Stimulated activated CD4-positive, alpha-beta T cell treated with anti-CD3 and anti-CD28 coated beads, TNF-alpha, amount 100 ng/mL, for 4 hours (primary cell): ENCODE measurements around the gene SEZ6L.

Experiments
- DNase-seq, 3 experiments: peaks; one replicate each; pipeline ENCODE4 v3.0.0-alpha.2; 2020; ENCODE audit warnings: low read depth in 3 of 3

The SEZ6L gene

GRCh38 chr22:26169315-26170111 is at the start of gene SEZ6L:
SEZ6L (plus strand) TSS chr22:26169462; CDS start chr22:26169670, 208 bp downstream.
- no peak for DNase-seq

- DNase-seq: no peak
These were observed 46.3 kb upstream of the SEZ6L start for GRCh38 chr22:26122920-26123468.

- no peak for DNase-seq
These were observed 44.1 kb upstream of the SEZ6L start for GRCh38 chr22:26124991-26125725.

- DNase-seq: no peak
These were observed 42.1 kb upstream of the SEZ6L start for GRCh38 chr22:26127126-26127525.

GRCh38 chr22:26127556-26127955 is 41.7 kb upstream of the SEZ6L start:
- DNase-seq: no peak

- no peak for DNase-seq
These were observed 37.6 kb upstream of the SEZ6L start for GRCh38 chr22:26131589-26132154.

- no peak for DNase-seq
These were observed 34.5 kb upstream of the SEZ6L start for GRCh38 chr22:26134654-26135330.

- no peak for DNase-seq
These were observed 33.5 kb upstream of the SEZ6L start for GRCh38 chr22:26135806-26136205.

GRCh38 chr22:26139310-26139709 is 30.0 kb upstream of the SEZ6L start:
- no peak for DNase-seq

GRCh38 chr22:26141831-26142230 is 27.4 kb upstream of the SEZ6L start:
- no peak for DNase-seq

GRCh38 chr22:26143806-26144325 is 25.4 kb upstream of the SEZ6L start:
- DNase-seq: no peak

GRCh38 chr22:26159886-26160285 is 9.4 kb upstream of the SEZ6L start:
- no peak for DNase-seq

- no peak for DNase-seq
These were observed 7.5 kb upstream of the SEZ6L start for GRCh38 chr22:26161746-26162145.

GRCh38 chr22:26162926-26163325 is 6.3 kb upstream of the SEZ6L start:
- no peak for DNase-seq

- DNase-seq: no peak
These were observed 5.1 kb upstream of the SEZ6L start for GRCh38 chr22:26164174-26164573.

GRCh38 chr22:26168330-26168851 is 871 bp upstream of the SEZ6L start:
- no peak for DNase-seq

- DNase-seq: no peak
These were observed 335 bp upstream of the SEZ6L start for GRCh38 chr22:26168939-26169314.

GRCh38 chr22:26170112-26170492 is 840 bp downstream of the SEZ6L start:
- no peak for DNase-seq

- DNase-seq: no peak
These were observed 1.7 kb downstream of the SEZ6L start for GRCh38 chr22:26170795-26171580.

GRCh38 chr22:26172389-26172990 is 3.2 kb downstream of the SEZ6L start:
- no peak for DNase-seq
